Measurements from ENCODE around the gene GLG1.
"Not testable (repeated sequence)": the region's sequence is repeated elsewhere in the genome, so short reads cannot be mapped to it uniquely, and the experiment has no call there.

GRCh38 chr16:74406600-74407361, 200.1 kb downstream of the GLG1 start:
- not testable (repeated sequence) for TF ChIP-seq CTCF (IDR thresholded peaks at IDR 0.05; ENCODE audit: low read depth, low read length, poor library complexity, severe bottlenecking); EZH2phosphoT487 (IDR thresholded peaks at IDR 0.05; ENCODE audit: borderline replicate concordance, low read length)

All from DOHH2 (cell line).